Erythroblast (primary cell): ENCODE measurements around the gene ACTR3.

ENCODE experiments used
- GATA1 ChIP-seq: IDR thresholded peaks from 2 replicates; pipeline ENCODE4 v1.6.1; 2011; ENCODE audit warnings: low read depth, mild to moderate bottlenecking, control low read depth, low read length, moderate library complexity
- POLR2A ChIP-seq: IDR thresholded peaks from 2 replicates; pipeline ENCODE4 v1.6.1; 2011; ENCODE audit warnings: mild to moderate bottlenecking, low read length

DNA sequence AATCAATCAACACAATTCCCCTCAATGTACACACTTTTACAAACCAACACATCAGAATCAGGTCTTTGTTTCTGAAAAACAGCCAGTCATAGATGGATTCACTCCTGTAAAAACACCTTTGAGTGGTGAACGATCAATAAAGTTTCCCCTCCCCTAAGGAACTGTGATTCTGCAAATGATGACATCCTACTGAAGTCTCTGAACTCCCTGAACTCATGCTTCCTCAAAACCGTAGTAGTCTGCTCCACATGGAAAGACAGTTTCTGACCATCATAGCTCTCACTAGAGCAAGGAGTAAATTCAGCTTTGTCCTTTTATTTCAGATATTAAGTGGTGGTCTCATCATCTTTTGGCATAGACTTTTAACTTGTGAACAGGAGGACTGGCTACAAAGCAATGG lies 43.5 kb upstream of the ACTR3 start:
- TF ChIP-seq POLR2A (no peak), GATA1 (no peak)
